ENCODE measurements around the gene DNAH11. TPM values are rescaled to one million over a fixed set of nuclear protein-coding genes. Genes with fewer than 3 reads are reported as not detected.
"Not testable (repeated sequence)": the region's sequence is repeated elsewhere in the genome, so short reads cannot be mapped to it uniquely, and the experiment has no call there.

DNAH11 gene
- total RNA-seq, 4 donors from 2014 or later, result 0.20 to 2.5 (median 0.71) TPM

DNA sequence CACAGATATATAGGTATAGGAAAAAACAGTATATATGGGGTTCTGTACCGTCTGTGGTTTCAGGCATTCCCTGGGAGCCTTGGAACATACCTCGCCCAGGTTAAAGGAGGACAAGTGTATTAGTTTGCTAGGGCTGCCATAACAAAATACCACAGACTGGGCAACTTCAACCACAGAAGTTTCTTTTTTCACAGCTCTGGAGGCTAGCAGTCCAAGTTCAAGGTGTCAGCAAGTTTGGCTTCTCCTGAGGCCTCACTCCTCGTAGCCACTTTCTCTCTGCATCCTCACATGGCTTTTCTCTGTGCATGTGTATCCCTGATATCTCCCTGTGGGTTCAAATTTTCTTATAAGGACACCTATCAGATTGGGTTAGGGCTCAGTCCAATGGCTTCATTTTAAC is 189.1 kb downstream of the DNAH11 start:
- Histone ChIP-seq H3K4me3 (no peak overlapping the region), H3K9me3 (no peaks in the 10 kb centered on the region), H3K36me3 (no peaks in the 10 kb centered on the region), H3K4me1 (no peaks in the 10 kb centered on the region), H3K27me3 (no peaks in the 10 kb centered on the region), H3K27ac (no peak overlapping the region)
- no peak for DNase-seq (ENCODE audit: low spot score in 2 of 2)
- TF ChIP-seq EP300 (IDR thresholded peaks at IDR 0.05) (no peak), POLR2A (IDR thresholded peaks at IDR 0.05) (no peak)
- TF ChIP-seq, protein P1, sequence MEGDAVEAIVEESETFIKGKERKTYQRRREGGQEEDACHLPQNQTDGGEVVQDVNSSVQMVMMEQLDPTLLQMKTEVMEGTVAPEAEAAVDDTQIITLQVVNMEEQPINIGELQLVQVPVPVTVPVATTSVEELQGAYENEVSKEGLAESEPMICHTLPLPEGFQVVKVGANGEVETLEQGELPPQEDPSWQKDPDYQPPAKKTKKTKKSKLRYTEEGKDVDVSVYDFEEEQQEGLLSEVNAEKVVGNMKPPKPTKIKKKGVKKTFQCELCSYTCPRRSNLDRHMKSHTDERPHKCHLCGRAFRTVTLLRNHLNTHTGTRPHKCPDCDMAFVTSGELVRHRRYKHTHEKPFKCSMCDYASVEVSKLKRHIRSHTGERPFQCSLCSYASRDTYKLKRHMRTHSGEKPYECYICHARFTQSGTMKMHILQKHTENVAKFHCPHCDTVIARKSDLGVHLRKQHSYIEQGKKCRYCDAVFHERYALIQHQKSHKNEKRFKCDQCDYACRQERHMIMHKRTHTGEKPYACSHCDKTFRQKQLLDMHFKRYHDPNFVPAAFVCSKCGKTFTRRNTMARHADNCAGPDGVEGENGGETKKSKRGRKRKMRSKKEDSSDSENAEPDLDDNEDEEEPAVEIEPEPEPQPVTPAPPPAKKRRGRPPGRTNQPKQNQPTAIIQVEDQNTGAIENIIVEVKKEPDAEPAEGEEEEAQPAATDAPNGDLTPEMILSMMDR (IDR thresholded peaks at IDR 0.05), result no peak
- 83 to 88% methylated on average over 3 of the region's 3 CpGs for WGBS, 2 donors

DNA sequence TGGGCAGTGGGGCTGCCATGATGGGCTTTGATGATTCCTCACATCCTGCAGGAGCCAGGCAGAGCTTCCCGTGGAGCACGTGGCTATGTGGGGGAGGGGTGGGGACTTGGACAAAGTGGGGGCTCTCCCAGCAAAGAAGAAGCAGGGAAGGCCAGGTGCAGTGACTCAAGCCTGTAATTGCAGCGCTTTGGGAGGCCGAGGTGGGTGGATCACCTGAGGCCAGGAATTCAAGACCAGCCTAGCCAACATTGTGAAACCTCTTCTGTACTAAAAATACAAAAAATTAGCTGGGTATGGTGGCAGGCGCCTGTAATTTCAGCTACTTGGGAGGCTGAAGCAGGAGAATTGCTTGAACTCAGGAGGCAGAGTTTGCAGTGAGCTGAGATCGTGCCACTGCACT is 190.1 kb downstream of the DNAH11 start:
- WGBS, 2 donors, result 74 to 78% methylated on average over 6 of the region's 6 CpGs
- H3K27me3 ChIP-seq; H3K27ac ChIP-seq; H3K4me3 ChIP-seq; H3K4me1 ChIP-seq; DNase-seq (ENCODE audit: low spot score in 2 of 2); H3K36me3 ChIP-seq; H3K9me3 ChIP-seq: not testable (repeated sequence)

DNA sequence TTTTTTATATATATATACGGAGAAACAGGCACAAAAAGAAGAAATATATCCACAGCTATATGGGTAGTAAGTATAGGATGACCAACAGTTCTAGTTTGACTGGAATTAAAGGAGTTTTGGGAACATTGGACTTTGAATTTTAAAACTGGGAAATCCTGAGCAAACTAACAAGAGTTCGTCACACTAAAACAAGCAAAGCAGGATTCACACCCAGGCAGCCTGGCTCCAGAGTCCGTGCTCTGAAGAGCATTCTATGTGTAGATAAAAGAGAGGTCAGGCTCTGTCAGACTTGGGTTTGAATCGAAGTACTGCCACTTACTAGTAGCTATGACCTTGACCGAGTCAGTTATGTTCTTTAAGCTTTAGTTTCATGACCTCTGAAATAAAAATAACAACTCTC is 191.0 kb downstream of the DNAH11 start:
- no peak overlapping the region for H3K4me3 ChIP-seq
- 78 to 80% methylated on average over 5 of the region's 5 CpGs for WGBS, 2 donors
- H3K36me3 ChIP-seq, result no peaks in the 10 kb centered on the region
- no peaks in the 10 kb centered on the region for H3K4me1 ChIP-seq
- TF ChIP-seq, protein P1 (IDR thresholded peaks at IDR 0.05), result no peak
- no peak for TF ChIP-seq POLR2A (IDR thresholded peaks at IDR 0.05)
- TF ChIP-seq EP300 (IDR thresholded peaks at IDR 0.05), result no peak
- no peak overlapping the region for H3K27ac ChIP-seq
- DNase-seq (ENCODE audit: low spot score in 2 of 2), result no peak
- no peaks in the 10 kb centered on the region for H3K27me3 ChIP-seq
- H3K9me3 ChIP-seq, result no peaks in the 10 kb centered on the region

DNA sequence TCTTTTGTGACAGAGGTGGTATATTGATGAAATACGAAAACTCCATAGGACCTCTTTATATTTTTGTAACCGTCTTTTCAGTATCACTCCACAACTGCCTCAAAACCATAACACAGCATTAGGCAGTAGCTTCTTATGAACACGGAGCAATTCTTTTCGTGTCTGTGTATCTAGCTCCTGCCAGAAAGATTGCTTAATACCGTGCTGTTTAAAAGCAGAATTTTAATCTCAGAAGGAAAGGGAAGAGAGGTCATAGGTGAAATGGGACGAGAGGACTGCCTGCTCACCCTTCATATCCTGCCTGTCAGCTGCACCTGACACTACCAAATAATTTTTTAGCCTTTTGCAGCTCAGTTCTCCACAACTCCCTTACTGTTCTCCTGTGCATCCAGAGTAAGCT is 200.7 kb downstream of the DNAH11 start:
- DNase-seq (ENCODE audit: low spot score in 2 of 2), result no peak
- Histone ChIP-seq H3K27me3 (no peaks in the 10 kb centered on the region), H3K4me3 (no peak overlapping the region), H3K36me3 (no peaks in the 10 kb centered on the region), H3K9me3 (no peaks in the 10 kb centered on the region), H3K27ac (no peak overlapping the region), H3K4me1 (no peaks in the 10 kb centered on the region)
- TF ChIP-seq, protein P1 (IDR thresholded peaks at IDR 0.05), result no peak
- TF ChIP-seq EP300 (IDR thresholded peaks at IDR 0.05) (no peak), POLR2A (IDR thresholded peaks at IDR 0.05) (no peak)
- 63 to 70% methylated on average over 6 of the region's 6 CpGs for WGBS, 2 donors

DNA sequence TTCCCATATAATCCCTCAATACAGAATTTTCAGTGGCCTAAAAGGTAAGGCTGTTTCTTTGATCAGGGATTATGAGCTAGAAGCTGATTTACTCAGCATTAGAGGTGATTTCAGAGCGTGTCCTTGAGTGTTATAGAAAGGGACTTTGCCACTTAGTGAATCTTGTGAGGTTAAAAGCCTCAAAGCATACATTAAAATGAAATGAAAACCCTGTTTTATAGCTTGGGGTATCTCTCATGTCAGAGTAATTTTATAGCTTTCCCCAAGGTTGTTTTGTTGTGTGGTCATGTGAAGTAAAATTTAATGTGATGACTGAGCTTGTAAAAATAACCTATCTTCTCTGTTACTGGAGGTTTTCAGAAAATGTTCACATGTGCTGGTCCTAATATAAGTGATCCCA is 204.1 kb downstream of the DNAH11 start:
- no peaks in the 10 kb centered on the region for H3K4me1 ChIP-seq
- no peaks in the 10 kb centered on the region for H3K27me3 ChIP-seq
- TF ChIP-seq, protein P1 (IDR thresholded peaks at IDR 0.05), result no peak
- no peak for TF ChIP-seq POLR2A (IDR thresholded peaks at IDR 0.05)
- TF ChIP-seq EP300 (IDR thresholded peaks at IDR 0.05), result no peak
- no peak overlapping the region for H3K27ac ChIP-seq
- H3K36me3 ChIP-seq, result no peaks in the 10 kb centered on the region
- DNase-seq (ENCODE audit: low spot score in 2 of 2), result no peak
- 69 to 81% methylated on average over 1 of the region's 1 CpG for WGBS, 2 donors
- H3K4me3 ChIP-seq, result no peak overlapping the region
- H3K9me3 ChIP-seq, result no peaks in the 10 kb centered on the region

DNA sequence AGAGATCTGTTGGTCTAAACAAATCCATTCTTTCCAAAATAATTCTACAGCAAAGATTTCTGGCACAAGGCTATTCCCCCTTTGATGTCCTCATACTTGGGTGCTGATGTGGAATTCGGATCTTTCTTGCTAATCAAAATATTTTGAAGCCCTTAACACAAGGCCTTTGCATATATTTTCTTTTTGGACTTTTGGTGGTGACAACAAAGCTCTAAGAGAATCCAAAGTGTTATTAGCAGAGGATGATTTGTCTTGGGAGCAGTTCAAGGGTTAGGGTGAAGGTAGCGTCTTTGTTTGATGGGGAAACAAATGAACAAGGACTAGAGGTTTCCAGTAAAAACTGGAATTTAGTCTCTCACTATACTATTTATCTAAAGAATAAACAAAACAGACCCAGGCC is 205.0 kb downstream of the DNAH11 start:
- no peak overlapping the region for H3K4me3 ChIP-seq
- 63 to 71% methylated on average over 2 of the region's 2 CpGs for WGBS, 2 donors

More for the DNA sequence above, 205.0 kb downstream of the DNAH11 start:
- DNase-seq (ENCODE audit: low spot score in 2 of 2), result no peak
- H3K9me3 ChIP-seq, result no peaks in the 10 kb centered on the region
- TF ChIP-seq EP300 (IDR thresholded peaks at IDR 0.05) (no peak), POLR2A (IDR thresholded peaks at IDR 0.05) (no peak)
- TF ChIP-seq, protein P1 (IDR thresholded peaks at IDR 0.05), result no peak
- H3K27me3 ChIP-seq, result no peaks in the 10 kb centered on the region
- H3K27ac ChIP-seq, result no peak overlapping the region
- H3K36me3 ChIP-seq, result no peaks in the 10 kb centered on the region
- no peaks in the 10 kb centered on the region for H3K4me1 ChIP-seq

All from tibial nerve (tissue), 4 donors.